Neural crest cell (in vitro differentiated cells): ENCODE data around the gene COL18A1. TPM values are rescaled to one million over a fixed set of nuclear protein-coding genes. Genes with fewer than 3 reads are reported as not detected.
"Not testable (repeated sequence)": the region's sequence is repeated elsewhere in the genome, so short reads cannot be mapped to it uniquely, and the experiment has no call there.

Source experiments
- DNase-seq: peaks from one replicate; pipeline ENCODE4 v3.0.0; 2021; ENCODE audit warnings: low read depth, mixed read lengths, low spot score
- H3K27ac Mint-ChIP-seq: one replicate; pipeline ENCODE4 v1.8.0; 2021; ENCODE audit warnings: mild to moderate bottlenecking, mixed read lengths; ENCODE audit not compliant: unreplicated experiment
- H3K27me3 Mint-ChIP-seq: 2 replicates; pipeline ENCODE4 v1.8.0; 2021; ENCODE audit warnings: low read depth, mild to moderate bottlenecking, mixed read lengths
- H3K36me3 Mint-ChIP-seq: 2 replicates; pipeline ENCODE4 v1.8.0; 2021; ENCODE audit warnings: low read depth, mild to moderate bottlenecking, mixed read lengths
- H3K4me1 Mint-ChIP-seq: 2 replicates; pipeline ENCODE4 v1.8.0; 2021; ENCODE audit warnings: mixed read lengths
- H3K4me3 Mint-ChIP-seq: one replicate; pipeline ENCODE4 v1.8.0; 2021; ENCODE audit warnings: mild to moderate bottlenecking, mixed read lengths
- H3K9me3 Mint-ChIP-seq: 2 replicates; pipeline ENCODE4 v1.8.0; 2021; ENCODE audit warnings: mixed read lengths
- CTCF ChIP-seq: fragments of 200-600 bp; sonication (generic); conservative IDR thresholded peaks from 2 replicates; pipeline ENCODE4 v1.5.0; 2021; ENCODE audit warnings: antibody characterized with exemption, mild to moderate bottlenecking
- total RNA-seq: library from RNA; stranded (reverse); gene quantifications from 2 replicates; pipeline ENCODE4 v1.2.1, GENCODE V29; 2021

Gene COL18A1
- total RNA-seq, 1 donor from 2014 or later = 19.2 TPM

- Mint-ChIP-seq H3K4me1 (no peaks in the 10 kb centered on the region), H3K9me3 (no peaks in the 10 kb centered on the region), H3K27ac (no peak overlapping the region), H3K36me3 (no peaks in the 10 kb centered on the region), H3K4me3 (no peak overlapping the region), H3K27me3 (no peaks in the 10 kb centered on the region)
- TF ChIP-seq CTCF = no peak
- no peak for DNase-seq
These were observed 125.6 kb downstream of the COL18A1 start for GRCh38 chr21:45530423-45531113.

- DNase-seq, H3K36me3 Mint-ChIP-seq, H3K9me3 Mint-ChIP-seq, H3K4me1 Mint-ChIP-seq, H3K4me3 Mint-ChIP-seq, H3K27ac Mint-ChIP-seq, H3K27me3 Mint-ChIP-seq: not testable (repeated sequence)
These were observed 126.1 kb downstream of the COL18A1 start for GRCh38 chr21:45531114-45531392.

GRCh38 chr21:45531393-45532215 lies 126.6 kb downstream of the COL18A1 start:
- no peak for TF ChIP-seq CTCF
- H3K27ac Mint-ChIP-seq = no peak overlapping the region

GRCh38 chr21:45532826-45533360 lies 127.9 kb downstream of the COL18A1 start:
- no peaks in the 10 kb centered on the region for H3K9me3 Mint-ChIP-seq

More at GRCh38 chr21:45531393-45532215, 126.6 kb downstream of the COL18A1 start:
- no peak for DNase-seq
- H3K36me3 Mint-ChIP-seq = no peaks in the 10 kb centered on the region
- H3K9me3 Mint-ChIP-seq = no peaks in the 10 kb centered on the region
- H3K4me1 Mint-ChIP-seq = no peaks in the 10 kb centered on the region
- no peak overlapping the region for H3K4me3 Mint-ChIP-seq
- no peaks in the 10 kb centered on the region for H3K27me3 Mint-ChIP-seq

GRCh38 chr21:45533361-45533845 lies 128.4 kb downstream of the COL18A1 start:
- no peaks in the 10 kb centered on the region for H3K27me3 Mint-ChIP-seq
- no peak overlapping the region for H3K4me3 Mint-ChIP-seq
- H3K27ac Mint-ChIP-seq = no peak overlapping the region
- H3K4me1 Mint-ChIP-seq = peaks cover 4% of the 10 kb centered on the region
- H3K36me3 Mint-ChIP-seq = no peaks in the 10 kb centered on the region
- no peaks in the 10 kb centered on the region for H3K9me3 Mint-ChIP-seq
- DNase-seq = no peak
- no peak for TF ChIP-seq CTCF

More at GRCh38 chr21:45532826-45533360, 127.9 kb downstream of the COL18A1 start:
- DNase-seq = no peak
- TF ChIP-seq CTCF = no peak
- Mint-ChIP-seq H3K4me3 (no peak overlapping the region), H3K4me1 (peaks cover 4% of the 10 kb centered on the region), H3K27me3 (no peaks in the 10 kb centered on the region), H3K27ac (peak overlapping the region; percentile 54), H3K36me3 (no peaks in the 10 kb centered on the region)
